HepG2 (cell line): ENCODE measurements around the gene TFAP2D. TPM values are rescaled to one million over a fixed set of nuclear protein-coding genes. Genes with fewer than 3 reads are reported as not detected.

Experiments used
- ATAC-seq: fragments of 200-7000 bp; cut with Tn5 transposase; 3 replicates; pipeline ENCODE4 v1.9.1; 2020; ENCODE audit warnings: mild to moderate bottlenecking, moderate library complexity
- BruUV-seq: library from RNA; stranded (reverse); fragments of 400-500 nt; replicated peaks from 2 replicates; lab custom pipeline; 2021; lab: Mats Ljungman, UMichigan
- CTCF ChIA-PET: fragments of 300-600 bp; formaldehyde crosslinking; extraction: SDS; loops from one replicate; lab custom pipeline; 2021; ENCODE audit warnings: low total read pairs, inconsistent platforms, low intra/inter-chr PET ratio; lab: Yijun Ruan, JAX
- POLR2A ChIA-PET: fragments of 350-600 bp; sonication (Branson Sonifier 250); formaldehyde crosslinking; loops from one replicate; lab custom pipeline; 2020; ENCODE audit warnings: antibody characterized with exemption, inconsistent platforms; lab: Yijun Ruan, JAX
- DNase-seq: peaks from one replicate; pipeline ENCODE4 v3.0.0-alpha.2; 2015; ENCODE audit warnings: low spot score
- FAIRE-seq: peaks from 3 replicates; lab custom pipeline; 2011; peaks lifted over from hg19 to GRCh38; lab: Jason Lieb, UNC
- H2AFZ ChIP-seq: one replicate; pipeline ENCODE4 v1.6.1; 2011; ENCODE audit warnings: low read length, inconsistent platforms
- H3K27ac ChIP-seq: fragments of 300-600 bp; 3 replicates; pipeline ENCODE4 v1.8.0; 2011; ENCODE audit warnings: mixed run types, mild to moderate bottlenecking, mixed read lengths, low read length, inconsistent platforms; ENCODE audit not compliant: insufficient read depth; ENCODE audit errors: extremely low read length
- H3K27me3 ChIP-seq, 2 experiments: fragments of 200-600 bp in 1 of 2; 2 replicates in 1 of 2; 3 replicates in 1 of 2; pipeline versions ENCODE4 v1.6.0 to v1.8.0; 2011; ENCODE audit warnings: low read length in 2 of 2, mild to moderate bottlenecking in 2 of 2, moderate library complexity in 2 of 2, inconsistent platforms in 1 of 2; ENCODE audit not compliant: insufficient read depth in 2 of 2, control insufficient read depth in 1 of 2
- H3K36me3 ChIP-seq, 2 experiments: fragments of 200-600 bp in 1 of 2; replicated peaks in 1 of 2; 2 replicates in 1 of 2; 3 replicates in 1 of 2; pipeline versions ENCODE4 v1.5.1 to v1.8.0; 2011; ENCODE audit warnings: low read length in 2 of 2, inconsistent platforms in 1 of 2; ENCODE audit not compliant: insufficient read depth in 2 of 2, control insufficient read depth in 1 of 2
- H3K4me1 ChIP-seq: 2 replicates; pipeline ENCODE4 v1.5.1; 2012; ENCODE audit warnings: low read length, inconsistent platforms; ENCODE audit not compliant: insufficient read depth
- H3K4me2 ChIP-seq: 2 replicates; pipeline ENCODE4 v1.6.0; 2011; ENCODE audit warnings: low read depth, low read length, inconsistent platforms
- H3K4me3 ChIP-seq, 3 experiments: fragments of 200-600 bp in 1 of 3; sonication (generic), shearing (Covaris generic) in 1 of 3; replicated peaks in 1 of 3; 2 replicates each; pipeline ENCODE4 v1.5.1; 2011 to 2016; ENCODE audit warnings: low read length in 3 of 3, inconsistent platforms in 2 of 3, low read depth in 2 of 3, mild to moderate bottlenecking in 2 of 3, control low read depth in 1 of 3, mixed read lengths in 1 of 3; ENCODE audit not compliant: insufficient read depth in 1 of 3
- H3K79me2 ChIP-seq: one replicate; pipeline ENCODE4 v1.6.1; 2011; ENCODE audit warnings: low read length, inconsistent platforms; ENCODE audit not compliant: insufficient read depth
- H3K9ac ChIP-seq: 2 replicates; pipeline ENCODE4 v1.6.0; 2011; ENCODE audit warnings: mild to moderate bottlenecking, low read depth, low read length, inconsistent platforms; ENCODE audit not compliant: insufficient read depth
- H3K9me3 ChIP-seq: 2 replicates; pipeline ENCODE4 v1.5.1; 2012; ENCODE audit warnings: mild to moderate bottlenecking, low read length
- H4K20me1 ChIP-seq: 2 replicates; pipeline ENCODE4 v1.6.0; 2011; ENCODE audit warnings: inconsistent platforms, mild to moderate bottlenecking, low read length, moderate library complexity; ENCODE audit not compliant: insufficient read depth
- CTCF ChIP-seq: sonication (generic); formaldehyde crosslinking; IDR thresholded peaks from 2 replicates; pipeline ENCODE4 v1.5.0; 2020; ENCODE audit warnings: mild to moderate bottlenecking, missing genetic modification reagents, moderate library complexity
- GFI1 ChIP-seq: sonication (generic); formaldehyde crosslinking; IDR thresholded peaks from 2 replicates; pipeline ENCODE4 v1.5.0; 2020; ENCODE audit warnings: missing genetic modification reagents, mild to moderate bottlenecking, borderline replicate concordance
- HOXA7 ChIP-seq: sonication (generic); formaldehyde crosslinking; IDR thresholded peaks from 2 replicates; pipeline ENCODE4 v1.8.1; 2022; ENCODE audit warnings: mild to moderate bottlenecking, missing genetic modification reagents, moderate library complexity
- MYC ChIP-seq: sonication (generic); formaldehyde crosslinking; IDR thresholded peaks from 2 replicates; pipeline ENCODE4 v1.9.0; 2021; ENCODE audit warnings: missing genetic modification reagents, borderline replicate concordance
- PCBP2 ChIP-seq: fragments of 200-400 bp; formaldehyde crosslinking; optimal IDR thresholded peaks from 2 replicates; pipeline ENCODE3; 2018; ENCODE audit warnings: low read length, low read depth; ENCODE audit not compliant: poor library complexity, severe bottlenecking
- SP1 ChIP-seq, 2 experiments: fragments of 450-650 bp in 1 of 2; sonication (generic) in 1 of 2; formaldehyde crosslinking in 1 of 2; IDR thresholded peaks; 2 replicates each; pipeline versions ENCODE4 v1.4.0 to v1.6.1; 2016 to 2020; ENCODE audit warnings: missing genetic modification reagents in 1 of 2
- THAP11 ChIP-seq: IDR thresholded peaks from 2 replicates; pipeline ENCODE4 v1.6.1; 2016; ENCODE audit warnings: missing biosample characterization, missing genetic modification reagents
- XRCC5 ChIP-seq: fragments of 200-400 bp; formaldehyde crosslinking; optimal IDR thresholded peaks from 2 replicates; pipeline ENCODE3; 2017; ENCODE audit warnings: mild to moderate bottlenecking, low read length
- ZC3H13 ChIP-seq: sonication (generic); formaldehyde crosslinking; IDR thresholded peaks from 2 replicates; pipeline ENCODE4 v1.8.1; 2023; ENCODE audit warnings: mild to moderate bottlenecking, missing genetic modification reagents, moderate library complexity
- ZNF17 ChIP-seq: sonication (generic); formaldehyde crosslinking; IDR thresholded peaks from 2 replicates; pipeline ENCODE4 v1.5.0; 2020; ENCODE audit warnings: mild to moderate bottlenecking, missing genetic modification reagents
- ZNF205 ChIP-seq: IDR thresholded peaks from 2 replicates; pipeline ENCODE4 v1.6.1; 2018; ENCODE audit warnings: missing biosample characterization, missing genetic modification reagents
- ZNF253 ChIP-seq: sonication (generic); formaldehyde crosslinking; IDR thresholded peaks from 2 replicates; pipeline ENCODE4 v1.8.0; 2022; ENCODE audit warnings: mild to moderate bottlenecking, missing genetic modification reagents, borderline replicate concordance
- ZNF670 ChIP-seq: sonication (generic); formaldehyde crosslinking; IDR thresholded peaks from 2 replicates; pipeline ENCODE4 v1.8.0; 2022; ENCODE audit warnings: mild to moderate bottlenecking, missing genetic modification reagents, borderline replicate concordance
- ZNF724P ChIP-seq: sonication (generic); formaldehyde crosslinking; IDR thresholded peaks from 2 replicates; pipeline ENCODE4 v1.8.0; 2022; ENCODE audit warnings: missing genetic modification reagents, borderline replicate concordance
- ZSCAN21 ChIP-seq: sonication (generic); formaldehyde crosslinking; IDR thresholded peaks from 2 replicates; pipeline ENCODE4 v1.8.0; 2022; ENCODE audit warnings: mild to moderate bottlenecking, missing genetic modification reagents, moderate library complexity, borderline replicate concordance
- WGBS: methylation state at CpG from one replicate; pipeline ENCODE4 v1.1.6; 2017; ENCODE audit warnings: low lambda C conversion rate; 5-methylcytosine and 5-hydroxymethylcytosine counted together
- in situ Hi-C: cut with HindIII; loops from 2 replicates; pipeline ENCODE4 v1.10.0; 2017; ENCODE audit warnings: low pct_unique_long_range_greater_than_20kb; ENCODE audit not compliant: extremely low pct_ligation_motif_present
- intact Hi-C: fragments of 100-400 bp; cut with micrococcal nuclease; formaldehyde crosslinking; loops from one replicate; pipeline ENCODE4 v1.10.0; 2022; ENCODE audit not compliant: unreplicated experiment
- polyA plus RNA-seq, 8 experiments: library from polyadenylated mRNA; depleted of rRNA in 3 of 8; stranded (reverse) in 7 of 8; unstranded in 1 of 8; fragments of >200 nt; fragmentation: Illumina TruSeq in 4 of 8; extraction: Trizol in 4 of 8; gene quantifications; 2 replicates each; pipeline versions ENCODE4 v1.2.1 to v1.2.3, GENCODE V29; 2011 to 2016; ENCODE audit warnings: low read depth in 4 of 8, missing spikeins in 1 of 8, mixed read lengths in 1 of 8; ENCODE audit not compliant: insufficient read depth in 1 of 8
- total RNA-seq, 5 experiments: library from RNA; depleted of rRNA; stranded (reverse); fragments of >200 nt; fragmentation: Illumina TruSeq; extraction: Trizol; gene quantifications; 2 replicates each; pipeline ENCODE4 v1.2.3, GENCODE V29; 2016; ENCODE audit warnings: low read depth in 1 of 5
- TF ChIP-seq, protein P1 (sequence below), 2 experiments: sonication (generic) in 1 of 2; formaldehyde crosslinking in 1 of 2; IDR thresholded peaks; 2 replicates each; pipeline versions ENCODE4 v1.4.0 to v1.6.1; 2016 to 2020; ENCODE audit warnings: borderline replicate concordance in 1 of 2, low read depth in 1 of 2, mild to moderate bottlenecking in 1 of 2, missing genetic modification reagents in 1 of 2

Gene TFAP2D
- total and polyA plus RNA-seq, 2 of the 13 experiments (the other 11 are each of a cell fraction or from before 2014, with no cell fraction given) = not detected

GRCh38 chr6:50791900-50792508 lies 78.7 kb downstream of the TFAP2D start (continued):
- TF ChIP-seq ZSCAN21 (CRISPR knock-in tag) = no peak
- no peak for TF ChIP-seq THAP11 (CRISPR knock-in tag)
- TF ChIP-seq SP1 (IDR thresholded peaks at IDR 0.05) = no peak
- TF ChIP-seq SP1 (CRISPR knock-in tag; IDR thresholded peaks at IDR 0.05) = no peak
- peak; percentile 82 for TF ChIP-seq CTCF (CRISPR knock-in tag)
- no peak for TF ChIP-seq ZNF253 (CRISPR knock-in tag)
- no peak for TF ChIP-seq ZNF724P (CRISPR knock-in tag)

DNA sequence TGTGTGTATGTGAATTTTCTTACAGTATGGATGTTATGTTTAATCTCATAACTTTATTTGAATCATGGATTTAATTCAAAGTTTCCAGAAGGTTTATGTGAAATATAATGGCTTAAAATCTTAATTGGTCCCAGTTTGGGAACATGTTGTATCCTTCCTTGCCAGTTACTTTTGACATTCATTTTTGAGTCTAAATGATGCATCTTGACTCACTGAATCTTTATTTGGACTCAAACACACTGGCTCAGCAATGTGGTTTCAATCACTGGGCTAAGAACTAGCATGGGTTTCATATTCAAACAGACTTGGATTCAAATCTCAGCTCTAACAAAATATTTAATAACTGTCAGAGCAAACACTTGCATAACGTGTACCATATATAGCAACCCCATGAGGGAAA lies 79.4 kb downstream of the TFAP2D start:
- intact Hi-C loops (loop anchor here (1.0 to 2.0 kb wide), 2 partner anchors 136 to 664 kb away; no protein-coding TSS in a partner anchor), in situ Hi-C loops (loop anchor here (25.0 kb wide), 1 partner anchor 655 kb away; no protein-coding TSS in a partner anchor)
- ATAC-seq (no peak), FAIRE-seq (no peak), DNase-seq (no peak)
- CTCF ChIA-PET = interaction anchor here (1.1 kb wide), 1 partner anchor 1228 kb away, joined by 3 read pairs; no protein-coding TSS in a partner anchor
- no peaks in the 10 kb centered on the region for H4K20me1 ChIP-seq
- no peaks in the 10 kb centered on the region for H3K36me3 ChIP-seq
- H3K4me1 ChIP-seq = no peaks in the 10 kb centered on the region
- BruUV-seq = no TSS peak
- H3K9me3 ChIP-seq = no peaks in the 10 kb centered on the region
- H3K9ac ChIP-seq = no peak overlapping the region
- H3K27ac ChIP-seq = no peak overlapping the region
- no peak overlapping the region for H3K4me3 ChIP-seq
- POLR2A ChIA-PET = no interaction called here
- no peak overlapping the region for H2AFZ ChIP-seq
- no peaks in the 10 kb centered on the region for H3K79me2 ChIP-seq
- WGBS = 3% methylated on average over 1 of the region's 1 CpG
- no peak overlapping the region for H3K4me2 ChIP-seq
- H3K27me3 ChIP-seq = no peaks in the 10 kb centered on the region
- TF ChIP-seq ZNF17 (CRISPR knock-in tag) (no peak), MYC (CRISPR knock-in tag) (no peak), GFI1 (CRISPR knock-in tag) (no peak), ZNF205 (CRISPR knock-in tag) (no peak), ZC3H13 (CRISPR knock-in tag) (no peak), HOXA7 (no peak), PCBP2 (no peak), ZNF670 (CRISPR knock-in tag) (no peak), XRCC5 (no peak)
- TF ChIP-seq, protein P1, sequence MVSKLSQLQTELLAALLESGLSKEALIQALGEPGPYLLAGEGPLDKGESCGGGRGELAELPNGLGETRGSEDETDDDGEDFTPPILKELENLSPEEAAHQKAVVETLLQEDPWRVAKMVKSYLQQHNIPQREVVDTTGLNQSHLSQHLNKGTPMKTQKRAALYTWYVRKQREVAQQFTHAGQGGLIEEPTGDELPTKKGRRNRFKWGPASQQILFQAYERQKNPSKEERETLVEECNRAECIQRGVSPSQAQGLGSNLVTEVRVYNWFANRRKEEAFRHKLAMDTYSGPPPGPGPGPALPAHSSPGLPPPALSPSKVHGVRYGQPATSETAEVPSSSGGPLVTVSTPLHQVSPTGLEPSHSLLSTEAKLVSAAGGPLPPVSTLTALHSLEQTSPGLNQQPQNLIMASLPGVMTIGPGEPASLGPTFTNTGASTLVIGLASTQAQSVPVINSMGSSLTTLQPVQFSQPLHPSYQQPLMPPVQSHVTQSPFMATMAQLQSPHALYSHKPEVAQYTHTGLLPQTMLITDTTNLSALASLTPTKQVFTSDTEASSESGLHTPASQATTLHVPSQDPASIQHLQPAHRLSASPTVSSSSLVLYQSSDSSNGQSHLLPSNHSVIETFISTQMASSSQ (IDR thresholded peaks at IDR 0.05; ENCODE audit: low read depth) = no peak
- TF ChIP-seq, protein P1 (CRISPR knock-in tag; IDR thresholded peaks at IDR 0.05; ENCODE audit: borderline replicate concordance) = no peak
